Measurements from ENCODE around the gene CRTC2.

Gene CRTC2

GRCh38 chr1:153953859-153954365, 4.5 kb downstream of the CRTC2 start:
- H3K36me3 ChIP-seq (ENCODE audit: control insufficient read depth in 5 of 5, insufficient read depth in 5 of 5, low read length in 5 of 5), result peaks cover 10 to 55% (median 46%) of the 10 kb centered on the region in 5 donors
- H3K27me3 ChIP-seq (ENCODE audit: control insufficient read depth in 5 of 5, insufficient read depth in 4 of 5, low read length in 5 of 5), result no peaks in the 10 kb centered on the region
- H3K9ac ChIP-seq (ENCODE audit: low read length in 5 of 5), result peak overlapping the region in 1 of 5 donors; percentile 13

GRCh38 chr1:153951801-153952200, 6.6 kb downstream of the CRTC2 start:
- Histone ChIP-seq H3K4me3 (ENCODE audit: low read depth in 1 of 5, low read length in 5 of 5) (no peak overlapping the region), H3K36me3 (ENCODE audit: control insufficient read depth in 5 of 5, insufficient read depth in 5 of 5, low read length in 5 of 5) (peaks cover 10 to 72% (median 61%) of the 10 kb centered on the region in 5 donors), H3K27ac (ENCODE audit: low read depth, low read length) (no peak overlapping the region), H3K4me1 (ENCODE audit: control insufficient read depth in 5 of 5, insufficient read depth in 5 of 5, low read length in 5 of 5) (peaks cover 2 to 19% (median 18%) of the 10 kb centered on the region in 5 donors), H3K27me3 (ENCODE audit: control insufficient read depth in 5 of 5, insufficient read depth in 4 of 5, low read length in 5 of 5) (no peaks in the 10 kb centered on the region), H3K9ac (ENCODE audit: low read length in 5 of 5) (no peak overlapping the region), H3K9me3 (ENCODE audit: control insufficient read depth in 5 of 5, low read length in 5 of 5) (no peaks in the 10 kb centered on the region)

More at GRCh38 chr1:153953859-153954365, 4.5 kb downstream of the CRTC2 start:
- H3K9me3 ChIP-seq (ENCODE audit: control insufficient read depth in 5 of 5, low read length in 5 of 5), result no peaks in the 10 kb centered on the region
- H3K4me1 ChIP-seq (ENCODE audit: control insufficient read depth in 5 of 5, insufficient read depth in 5 of 5, low read length in 5 of 5), result peaks cover 2 to 29% (median 27%) of the 10 kb centered on the region in 5 donors
- no peak overlapping the region for H3K4me3 ChIP-seq (ENCODE audit: low read depth in 1 of 5, low read length in 5 of 5)
- no peak overlapping the region for H3K27ac ChIP-seq (ENCODE audit: low read depth, low read length)

GRCh38 chr1:153951183-153951582, 7.2 kb downstream of the CRTC2 start:
- Histone ChIP-seq H3K4me1 (ENCODE audit: control insufficient read depth in 5 of 5, insufficient read depth in 5 of 5, low read length in 5 of 5) (peaks cover 1 to 16% (median 14%) of the 10 kb centered on the region in 5 donors), H3K36me3 (ENCODE audit: control insufficient read depth in 5 of 5, insufficient read depth in 5 of 5, low read length in 5 of 5) (peaks cover 10 to 72% (median 61%) of the 10 kb centered on the region in 5 donors), H3K4me3 (ENCODE audit: low read depth in 1 of 5, low read length in 5 of 5) (no peak overlapping the region), H3K9me3 (ENCODE audit: control insufficient read depth in 5 of 5, low read length in 5 of 5) (no peaks in the 10 kb centered on the region), H3K27ac (ENCODE audit: low read depth, low read length) (no peak overlapping the region), H3K9ac (ENCODE audit: low read length in 5 of 5) (no peak overlapping the region), H3K27me3 (ENCODE audit: control insufficient read depth in 5 of 5, insufficient read depth in 4 of 5, low read length in 5 of 5) (no peaks in the 10 kb centered on the region)

- peak within 1 kb of the TSS; percentile 66 to 82 (median 75) for H3K4me3 ChIP-seq (ENCODE audit: low read depth in 1 of 5, low read length in 5 of 5)
- H3K4me1 ChIP-seq (ENCODE audit: control insufficient read depth in 5 of 5, insufficient read depth in 5 of 5, low read length in 5 of 5), result peaks cover 0 to 48% (median 40%) of the 10 kb centered on the region in 5 donors
- H3K9me3 ChIP-seq (ENCODE audit: control insufficient read depth in 5 of 5, low read length in 5 of 5), result no peaks in the 10 kb centered on the region
- H3K27me3 ChIP-seq (ENCODE audit: control insufficient read depth in 5 of 5, insufficient read depth in 4 of 5, low read length in 5 of 5), result no peaks in the 10 kb centered on the region
- peak within 1 kb of the TSS; percentile 84 for H3K27ac ChIP-seq (ENCODE audit: low read depth, low read length)
- H3K9ac ChIP-seq (ENCODE audit: low read length in 5 of 5), result peak within 1 kb of the TSS; percentile 72 to 91 (median 88)
- H3K36me3 ChIP-seq (ENCODE audit: control insufficient read depth in 5 of 5, insufficient read depth in 5 of 5, low read length in 5 of 5), result peaks cover 10 to 64% (median 57%) of the 10 kb centered on the region in 5 donors
These were observed 11.7 kb downstream of the CRTC2 start, which contains the start of gene DENND4B for GRCh38 chr1:153946622-153947241. DENND4B (minus strand) TSS chr1:153946718; CDS start chr1:153944374, 2,344 bp downstream.

GRCh38 chr1:153945795-153946621, 12.4 kb downstream of the CRTC2 start:
- H3K4me1 ChIP-seq (ENCODE audit: control insufficient read depth in 5 of 5, insufficient read depth in 5 of 5, low read length in 5 of 5), result peaks cover 0 to 52% (median 40%) of the 10 kb centered on the region in 5 donors
- H3K9ac ChIP-seq (ENCODE audit: low read length in 5 of 5), result peak overlapping the region; percentile 72 to 91 (median 88)
- peaks cover 10 to 64% (median 56%) of the 10 kb centered on the region in 5 donors for H3K36me3 ChIP-seq (ENCODE audit: control insufficient read depth in 5 of 5, insufficient read depth in 5 of 5, low read length in 5 of 5)
- H3K9me3 ChIP-seq (ENCODE audit: control insufficient read depth in 5 of 5, low read length in 5 of 5), result no peaks in the 10 kb centered on the region
- H3K4me3 ChIP-seq (ENCODE audit: low read depth in 1 of 5, low read length in 5 of 5), result peak overlapping the region; percentile 66 to 82 (median 75)
- peak overlapping the region; percentile 84 for H3K27ac ChIP-seq (ENCODE audit: low read depth, low read length)
- H3K27me3 ChIP-seq (ENCODE audit: control insufficient read depth in 5 of 5, insufficient read depth in 4 of 5, low read length in 5 of 5), result no peaks in the 10 kb centered on the region

GRCh38 chr1:153945131-153945794, 13.1 kb downstream of the CRTC2 start:
- Histone ChIP-seq H3K4me1 (ENCODE audit: control insufficient read depth in 5 of 5, insufficient read depth in 5 of 5, low read length in 5 of 5) (peaks cover 0 to 52% (median 40%) of the 10 kb centered on the region in 5 donors), H3K36me3 (ENCODE audit: control insufficient read depth in 5 of 5, insufficient read depth in 5 of 5, low read length in 5 of 5) (peaks cover 3 to 64% (median 56%) of the 10 kb centered on the region in 5 donors), H3K27ac (ENCODE audit: low read depth, low read length) (peak overlapping the region; percentile 84), H3K9ac (ENCODE audit: low read length in 5 of 5) (peak overlapping the region; percentile 72 to 91 (median 88)), H3K9me3 (ENCODE audit: control insufficient read depth in 5 of 5, low read length in 5 of 5) (no peaks in the 10 kb centered on the region), H3K27me3 (ENCODE audit: control insufficient read depth in 5 of 5, insufficient read depth in 4 of 5, low read length in 5 of 5) (no peaks in the 10 kb centered on the region), H3K4me3 (ENCODE audit: low read depth in 1 of 5, low read length in 5 of 5) (peak overlapping the region; percentile 66 to 82 (median 75))

GRCh38 chr1:153944827-153945117, 13.6 kb downstream of the CRTC2 start:
- peak overlapping the region; percentile 66 to 82 (median 75) for H3K4me3 ChIP-seq (ENCODE audit: low read depth in 1 of 5, low read length in 5 of 5)
- H3K27me3 ChIP-seq (ENCODE audit: control insufficient read depth in 5 of 5, insufficient read depth in 4 of 5, low read length in 5 of 5), result no peaks in the 10 kb centered on the region
- no peaks in the 10 kb centered on the region for H3K9me3 ChIP-seq (ENCODE audit: control insufficient read depth in 5 of 5, low read length in 5 of 5)
- peaks cover 0 to 52% (median 40%) of the 10 kb centered on the region in 5 donors for H3K4me1 ChIP-seq (ENCODE audit: control insufficient read depth in 5 of 5, insufficient read depth in 5 of 5, low read length in 5 of 5)
- peak overlapping the region; percentile 84 for H3K27ac ChIP-seq (ENCODE audit: low read depth, low read length)
- H3K36me3 ChIP-seq (ENCODE audit: control insufficient read depth in 5 of 5, insufficient read depth in 5 of 5, low read length in 5 of 5), result peaks cover 0 to 64% (median 56%) of the 10 kb centered on the region in 5 donors
- peak overlapping the region; percentile 38 to 91 (median 88) for H3K9ac ChIP-seq (ENCODE audit: low read length in 5 of 5)

GRCh38 chr1:153944005-153944826, 14.2 kb downstream of the CRTC2 start:
- peak overlapping the region; percentile 84 for H3K27ac ChIP-seq (ENCODE audit: low read depth, low read length)
- peaks cover 0 to 52% (median 40%) of the 10 kb centered on the region in 5 donors for H3K4me1 ChIP-seq (ENCODE audit: control insufficient read depth in 5 of 5, insufficient read depth in 5 of 5, low read length in 5 of 5)
- H3K27me3 ChIP-seq (ENCODE audit: control insufficient read depth in 5 of 5, insufficient read depth in 4 of 5, low read length in 5 of 5), result no peaks in the 10 kb centered on the region
- no peaks in the 10 kb centered on the region for H3K9me3 ChIP-seq (ENCODE audit: control insufficient read depth in 5 of 5, low read length in 5 of 5)
- peak overlapping the region in 4 of 5 donors; percentile 72 to 91 (median 89) for H3K9ac ChIP-seq (ENCODE audit: low read length in 5 of 5)
- peaks cover 0 to 66% (median 61%) of the 10 kb centered on the region in 5 donors for H3K36me3 ChIP-seq (ENCODE audit: control insufficient read depth in 5 of 5, insufficient read depth in 5 of 5, low read length in 5 of 5)
- peak overlapping the region; percentile 66 to 82 (median 75) for H3K4me3 ChIP-seq (ENCODE audit: low read depth in 1 of 5, low read length in 5 of 5)
